Measurements from ENCODE around the gene SPO11.

Gene SPO11

GRCh38 chr20:57374343-57374930 is 44.8 kb downstream of the SPO11 start:
- WGBS, 2 experiments = 91 to 93% methylated on average over 12 of the region's 12 CpGs
- H3K4me3 ChIP-seq (ENCODE audit: insufficient read depth, low read depth, low read length) = no peak overlapping the region
- peaks cover 55% of the 10 kb centered on the region for H3K36me3 ChIP-seq (ENCODE audit: control insufficient read depth, insufficient read depth, low read length)
- no peak overlapping the region for H3K27ac ChIP-seq (ENCODE audit: insufficient read depth, low read depth, low read length, poor library complexity, severe bottlenecking)
- H3K27me3 ChIP-seq (ENCODE audit: control insufficient read depth, insufficient read depth, low read length, poor library complexity, severe bottlenecking) = no peaks in the 10 kb centered on the region
- H3K9me3 ChIP-seq (ENCODE audit: control insufficient read depth, low read length) = no peaks in the 10 kb centered on the region
- H3K4me1 ChIP-seq (ENCODE audit: control insufficient read depth, insufficient read depth, low read length) = no peaks in the 10 kb centered on the region

DNA sequence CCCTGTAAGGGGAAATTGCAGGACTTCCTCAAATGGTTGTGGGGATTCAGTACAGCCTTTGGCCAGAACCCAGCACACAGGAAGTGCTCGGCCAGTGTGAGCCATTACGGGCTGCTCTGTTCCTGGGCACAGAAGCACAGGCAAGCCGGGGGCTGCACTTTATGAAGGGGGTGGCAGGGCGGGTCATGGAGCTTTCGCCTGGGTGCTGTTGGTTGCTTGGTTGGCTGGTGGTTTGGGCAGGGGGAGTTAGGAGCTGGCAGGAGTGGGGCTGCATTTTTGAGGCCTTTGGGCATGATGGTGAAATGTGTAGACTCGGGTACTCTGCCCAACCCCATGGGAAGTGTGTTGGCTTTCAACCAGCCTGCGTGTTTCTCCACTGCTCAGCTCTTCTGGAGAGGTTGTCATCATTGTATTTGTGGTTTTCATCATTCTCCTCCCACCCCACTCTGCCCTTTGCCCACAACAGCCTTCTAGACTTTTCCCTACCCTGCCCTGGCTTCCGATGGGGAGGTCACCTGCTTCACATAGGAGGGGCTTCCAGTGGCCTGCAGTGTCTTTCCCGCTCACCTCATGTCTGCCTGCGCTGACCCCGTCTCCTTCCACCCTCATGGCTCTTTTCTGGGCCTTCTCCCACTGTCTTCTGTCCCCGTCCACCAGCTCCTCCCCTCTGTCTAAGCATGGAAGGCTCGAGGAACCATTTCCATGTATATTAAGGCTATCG is 45.5 kb downstream of the SPO11 start:
- H3K4me1 ChIP-seq (ENCODE audit: control insufficient read depth, insufficient read depth, low read length) = no peaks in the 10 kb centered on the region
- 92 to 94% methylated on average over 14 of the region's 14 CpGs for WGBS, 2 experiments
- H3K36me3 ChIP-seq (ENCODE audit: control insufficient read depth, insufficient read depth, low read length) = peaks cover 50% of the 10 kb centered on the region

GRCh38 chr20:57375652-57376230 is 46.1 kb downstream of the SPO11 start:
- Histone ChIP-seq H3K4me3 (ENCODE audit: insufficient read depth, low read depth, low read length) (no peak overlapping the region), H3K27me3 (ENCODE audit: control insufficient read depth, insufficient read depth, low read length, poor library complexity, severe bottlenecking) (no peaks in the 10 kb centered on the region), H3K27ac (ENCODE audit: insufficient read depth, low read depth, low read length, poor library complexity, severe bottlenecking) (no peak overlapping the region), H3K9me3 (ENCODE audit: control insufficient read depth, low read length) (no peaks in the 10 kb centered on the region), H3K4me1 (ENCODE audit: control insufficient read depth, insufficient read depth, low read length) (no peaks in the 10 kb centered on the region), H3K36me3 (ENCODE audit: control insufficient read depth, insufficient read depth, low read length) (peaks cover 44% of the 10 kb centered on the region)
- 93 to 95% methylated on average over 10 of the region's 10 CpGs for WGBS, 2 experiments

More for the DNA sequence above, 45.5 kb downstream of the SPO11 start:
- no peaks in the 10 kb centered on the region for H3K9me3 ChIP-seq (ENCODE audit: control insufficient read depth, low read length)
- H3K4me3 ChIP-seq (ENCODE audit: insufficient read depth, low read depth, low read length) = no peak overlapping the region
- no peaks in the 10 kb centered on the region for H3K27me3 ChIP-seq (ENCODE audit: control insufficient read depth, insufficient read depth, low read length, poor library complexity, severe bottlenecking)
- no peak overlapping the region for H3K27ac ChIP-seq (ENCODE audit: insufficient read depth, low read depth, low read length, poor library complexity, severe bottlenecking)

GRCh38 chr20:57377350-57377749 is 47.7 kb downstream of the SPO11 start:
- Histone ChIP-seq H3K9me3 (ENCODE audit: control insufficient read depth, low read length) (no peaks in the 10 kb centered on the region), H3K4me1 (ENCODE audit: control insufficient read depth, insufficient read depth, low read length) (no peaks in the 10 kb centered on the region), H3K36me3 (ENCODE audit: control insufficient read depth, insufficient read depth, low read length) (peaks cover 42% of the 10 kb centered on the region), H3K4me3 (ENCODE audit: insufficient read depth, low read depth, low read length) (no peak overlapping the region), H3K27ac (ENCODE audit: insufficient read depth, low read depth, low read length, poor library complexity, severe bottlenecking) (no peak overlapping the region), H3K27me3 (ENCODE audit: control insufficient read depth, insufficient read depth, low read length, poor library complexity, severe bottlenecking) (no peaks in the 10 kb centered on the region)
- WGBS, 2 experiments = 90 to 92% methylated on average over 13 of the region's 13 CpGs

- H3K4me3 ChIP-seq (ENCODE audit: insufficient read depth, low read depth, low read length) = no peak overlapping the region
- H3K27ac ChIP-seq (ENCODE audit: insufficient read depth, low read depth, low read length, poor library complexity, severe bottlenecking) = no peak overlapping the region
- H3K36me3 ChIP-seq (ENCODE audit: control insufficient read depth, insufficient read depth, low read length) = peaks cover 37% of the 10 kb centered on the region
- H3K27me3 ChIP-seq (ENCODE audit: control insufficient read depth, insufficient read depth, low read length, poor library complexity, severe bottlenecking) = no peaks in the 10 kb centered on the region
- H3K9me3 ChIP-seq (ENCODE audit: control insufficient read depth, low read length) = no peaks in the 10 kb centered on the region
- H3K4me1 ChIP-seq (ENCODE audit: control insufficient read depth, insufficient read depth, low read length) = no peaks in the 10 kb centered on the region
- WGBS, 2 experiments = 91 to 93% methylated on average over 16 of the region's 16 CpGs
Observed at GRCh38 chr20:57378107-57378506, 48.5 kb downstream of the SPO11 start.

- Histone ChIP-seq H3K27ac (ENCODE audit: insufficient read depth, low read depth, low read length, poor library complexity, severe bottlenecking) (no peak overlapping the region), H3K27me3 (ENCODE audit: control insufficient read depth, insufficient read depth, low read length, poor library complexity, severe bottlenecking) (no peaks in the 10 kb centered on the region), H3K4me3 (ENCODE audit: insufficient read depth, low read depth, low read length) (no peak overlapping the region), H3K36me3 (ENCODE audit: control insufficient read depth, insufficient read depth, low read length) (peaks cover 33% of the 10 kb centered on the region), H3K9me3 (ENCODE audit: control insufficient read depth, low read length) (no peaks in the 10 kb centered on the region), H3K4me1 (ENCODE audit: control insufficient read depth, insufficient read depth, low read length) (no peaks in the 10 kb centered on the region)
- 99 to 100% methylated on average over 3 to 4 of the region's 4 CpGs for WGBS, 2 experiments
Observed at GRCh38 chr20:57378646-57379262, 49.2 kb downstream of the SPO11 start.

- Histone ChIP-seq H3K27me3 (ENCODE audit: control insufficient read depth, insufficient read depth, low read length, poor library complexity, severe bottlenecking) (no peaks in the 10 kb centered on the region), H3K27ac (ENCODE audit: insufficient read depth, low read depth, low read length, poor library complexity, severe bottlenecking) (no peak overlapping the region), H3K9me3 (ENCODE audit: control insufficient read depth, low read length) (no peaks in the 10 kb centered on the region), H3K36me3 (ENCODE audit: control insufficient read depth, insufficient read depth, low read length) (peaks cover 28% of the 10 kb centered on the region), H3K4me3 (ENCODE audit: insufficient read depth, low read depth, low read length) (no peak overlapping the region), H3K4me1 (ENCODE audit: control insufficient read depth, insufficient read depth, low read length) (no peaks in the 10 kb centered on the region)
- 92 to 96% methylated on average over 5 of the region's 5 CpGs for WGBS, 2 experiments
Observed at GRCh38 chr20:57379263-57379647, 49.7 kb downstream of the SPO11 start.

DNA sequence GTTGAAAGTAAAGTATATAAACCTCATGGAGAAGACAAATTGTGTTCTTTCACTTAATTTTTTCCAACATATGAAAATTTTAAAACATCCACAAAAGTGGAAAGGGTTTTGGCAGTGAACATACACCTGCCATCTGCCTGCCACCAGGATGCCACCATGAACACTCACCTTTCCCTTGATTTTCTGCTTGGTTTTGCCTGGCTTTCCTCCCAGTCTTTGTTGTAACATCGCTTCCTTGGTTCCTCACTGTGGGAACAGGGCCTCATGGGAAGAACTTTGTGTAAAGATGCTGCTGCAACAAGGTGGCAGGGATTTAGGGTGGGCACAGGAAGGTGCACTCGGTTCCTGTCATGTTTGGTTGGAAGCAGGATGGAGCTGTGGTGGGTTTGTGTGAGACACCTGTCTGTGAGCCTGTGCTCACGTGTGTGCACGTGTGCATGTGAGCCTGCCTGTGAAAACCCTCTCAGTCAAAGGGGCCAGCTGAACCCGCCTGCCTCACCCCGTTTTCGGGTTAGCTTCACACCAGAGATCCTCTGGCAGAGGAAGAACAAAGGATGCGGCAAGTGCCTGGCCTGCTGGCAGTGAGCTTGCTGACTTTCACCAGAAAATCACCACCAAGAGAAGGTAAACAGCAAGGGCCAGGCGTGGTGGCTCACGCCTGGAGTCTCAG is 50.6 kb downstream of the SPO11 start:
- Histone ChIP-seq H3K4me3 (ENCODE audit: insufficient read depth, low read depth, low read length) (no peak overlapping the region), H3K27ac (ENCODE audit: insufficient read depth, low read depth, low read length, poor library complexity, severe bottlenecking) (no peak overlapping the region), H3K36me3 (ENCODE audit: control insufficient read depth, insufficient read depth, low read length) (peaks cover 25% of the 10 kb centered on the region), H3K27me3 (ENCODE audit: control insufficient read depth, insufficient read depth, low read length, poor library complexity, severe bottlenecking) (no peaks in the 10 kb centered on the region), H3K4me1 (ENCODE audit: control insufficient read depth, insufficient read depth, low read length) (no peaks in the 10 kb centered on the region), H3K9me3 (ENCODE audit: control insufficient read depth, low read length) (no peaks in the 10 kb centered on the region)
- WGBS, 2 experiments = 93% methylated on average over 10 of the region's 10 CpGs

DNA sequence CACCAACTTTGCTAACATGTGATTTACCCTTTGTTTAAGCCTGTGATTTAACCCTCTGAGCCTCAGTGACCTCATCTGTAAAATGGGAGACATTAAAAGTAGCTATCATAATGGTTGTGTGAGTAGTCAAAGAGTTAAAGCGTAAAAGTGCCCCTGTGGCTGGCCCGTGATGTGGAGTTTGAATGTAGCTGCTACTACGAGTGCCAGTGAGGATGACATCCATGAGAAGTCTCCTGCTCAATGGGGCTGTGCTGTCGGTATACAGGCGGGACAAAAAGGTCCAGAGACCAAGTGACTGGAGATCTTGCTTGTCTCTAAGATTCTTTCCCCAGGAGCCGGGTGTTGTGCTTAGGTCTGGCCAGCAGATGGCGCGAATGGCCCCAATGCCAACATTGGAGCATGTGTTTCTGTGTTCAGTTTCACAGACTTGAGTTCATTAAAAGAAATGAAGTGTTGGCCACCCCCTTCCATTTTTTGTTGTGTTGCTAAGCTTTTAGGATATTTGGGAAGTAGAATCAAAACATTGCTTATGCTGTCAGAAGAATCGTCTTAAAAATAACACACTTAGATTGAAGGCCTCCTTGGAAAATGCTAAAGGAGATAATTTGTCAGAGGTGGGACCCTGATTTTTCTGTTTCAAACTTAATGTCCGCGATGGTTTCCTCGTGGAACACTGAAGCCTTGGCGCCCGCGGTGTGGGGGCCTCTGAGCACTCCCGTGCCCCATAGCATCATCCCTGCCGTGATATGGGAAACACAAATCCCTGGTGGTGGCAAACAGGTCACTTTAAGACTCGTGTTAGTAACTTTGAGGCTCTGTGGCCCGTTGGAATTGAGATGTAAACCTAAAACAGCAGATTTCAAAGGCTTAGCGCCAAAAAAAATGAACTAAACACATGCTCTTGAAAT is 52.2 kb downstream of the SPO11 start:
- 65 to 66% methylated on average over 20 of the region's 20 CpGs for WGBS, 2 experiments
- no peaks in the 10 kb centered on the region for H3K27me3 ChIP-seq (ENCODE audit: control insufficient read depth, insufficient read depth, low read length, poor library complexity, severe bottlenecking)
- no peaks in the 10 kb centered on the region for H3K9me3 ChIP-seq (ENCODE audit: control insufficient read depth, low read length)
- H3K27ac ChIP-seq (ENCODE audit: insufficient read depth, low read depth, low read length, poor library complexity, severe bottlenecking) = no peak overlapping the region
- no peak overlapping the region for H3K4me3 ChIP-seq (ENCODE audit: insufficient read depth, low read depth, low read length)
- H3K4me1 ChIP-seq (ENCODE audit: control insufficient read depth, insufficient read depth, low read length) = no peaks in the 10 kb centered on the region
- H3K36me3 ChIP-seq (ENCODE audit: control insufficient read depth, insufficient read depth, low read length) = peaks cover 8% of the 10 kb centered on the region

All from ectodermal cell (in vitro differentiated cells).